Retina (tissue), 1 donor: ENCODE measurements around the gene SORCS1.
A peak's percentile ranks its signal among the peaks of the same experiment; 100 is the strongest.

ENCODE experiments used
- DNase-seq: peaks from one replicate; pipeline ENCODE4 v3.0.0-alpha.2; 2016

Gene SORCS1

GRCh38 chr10:106982268-106982667 is 182.2 kb downstream of the SORCS1 start:
- no peak for DNase-seq

- DNase-seq: peak; percentile 20
Observed at GRCh38 chr10:106981452-106982075, 182.9 kb downstream of the SORCS1 start.

GRCh38 chr10:106980495-106981451 is 183.7 kb downstream of the SORCS1 start:
- peak; percentile 30 for DNase-seq

- DNase-seq: no peak
Observed at GRCh38 chr10:106978756-106979155, 185.8 kb downstream of the SORCS1 start.

- DNase-seq: no peak
Observed at GRCh38 chr10:106973716-106974115, 190.8 kb downstream of the SORCS1 start.

- no peak for DNase-seq
Observed at GRCh38 chr10:106973288-106973687, 191.2 kb downstream of the SORCS1 start.

GRCh38 chr10:106972381-106972780 is 192.1 kb downstream of the SORCS1 start:
- no peak for DNase-seq

GRCh38 chr10:106971411-106971831 is 193.1 kb downstream of the SORCS1 start:
- DNase-seq: no peak

GRCh38 chr10:106967452-106967851 is 197.1 kb downstream of the SORCS1 start:
- no peak for DNase-seq

- DNase-seq: no peak
Observed at GRCh38 chr10:106960812-106961211, 203.7 kb downstream of the SORCS1 start.

- DNase-seq: no peak
Observed at GRCh38 chr10:106959521-106959920, 205.0 kb downstream of the SORCS1 start.

GRCh38 chr10:106958589-106959361 is 205.7 kb downstream of the SORCS1 start:
- peak; percentile 25 for DNase-seq

- no peak for DNase-seq
Observed at GRCh38 chr10:106957823-106958588, 206.5 kb downstream of the SORCS1 start.

- DNase-seq: peak; percentile 24
Observed at GRCh38 chr10:106956216-106956915, 208.1 kb downstream of the SORCS1 start.

- no peak for DNase-seq
Observed at GRCh38 chr10:106955133-106955532, 209.4 kb downstream of the SORCS1 start.

- DNase-seq: no peak
Observed at GRCh38 chr10:106952033-106952432, 212.5 kb downstream of the SORCS1 start.

- DNase-seq: no peak
Observed at GRCh38 chr10:106949680-106950478, 214.6 kb downstream of the SORCS1 start.

- no peak for DNase-seq
Observed at GRCh38 chr10:106947643-106948042, 216.9 kb downstream of the SORCS1 start.

GRCh38 chr10:106942035-106942662 is 222.4 kb downstream of the SORCS1 start:
- no peak for DNase-seq

GRCh38 chr10:106941297-106942034 is 223.0 kb downstream of the SORCS1 start:
- no peak for DNase-seq
